Esophagus squamous epithelium (tissue), 4 donors: Measurements from ENCODE around the gene PTPRN2.

Experiments
- CTCF ChIP-seq, 6 experiments: fragments of 450-650 bp in 4 of 6; fragments of 200-600 bp in 2 of 6; sonication (generic) in 2 of 6; IDR thresholded peaks; one replicate each; pipeline ENCODE4 v1.5.1; 2016 to 2019; ENCODE audit warnings: antibody characterized with exemption in 6 of 6, mild to moderate bottlenecking in 4 of 6, moderate library complexity in 4 of 6
- POLR2A ChIP-seq, 4 donors: fragments of 450-650 bp; IDR thresholded peaks; one replicate each; pipeline ENCODE4 v1.6.1; 2017; ENCODE audit warnings: antibody characterized with exemption in 4 of 4, mild to moderate bottlenecking in 4 of 4, moderate library complexity in 3 of 4

- TF ChIP-seq CTCF (IDR thresholded peaks at IDR 0.05): no peak
- TF ChIP-seq POLR2A (IDR thresholded peaks at IDR 0.05): no peak
These were observed 1094.6 kb downstream of the PTPRN2 start for GRCh38 chr7:157493017-157493416.
